ENCODE measurements around the gene BTBD10. TPM values are rescaled to one million over a fixed set of nuclear protein-coding genes. Genes with fewer than 3 reads are reported as not detected.

BTBD10 gene
- total RNA-seq, 4 donors from 2014 or later: 22.3 to 29.1 (median 25.7) TPM

DNA sequence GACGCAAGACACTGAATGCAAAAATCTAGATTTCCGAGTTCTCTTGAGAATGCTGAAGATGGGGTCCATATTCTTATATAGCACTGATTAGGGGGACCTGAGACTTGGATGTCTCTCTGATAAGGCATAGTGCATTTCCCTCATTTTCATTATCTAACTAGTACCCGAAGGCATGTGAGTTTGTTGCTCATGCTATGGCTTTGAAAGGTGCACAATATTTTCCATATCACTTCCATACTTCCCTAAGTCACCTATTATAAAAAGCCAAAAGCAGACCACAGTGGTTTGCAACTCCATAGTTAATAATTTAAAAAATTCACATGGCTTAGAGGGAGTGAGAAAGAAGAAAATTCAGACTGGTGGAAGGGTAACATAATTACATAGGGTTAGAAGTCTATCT is 1.7 kb downstream of the BTBD10 start:
- peaks cover 15% of the 10 kb centered on the region for H3K4me1 ChIP-seq
- 85% methylated on average over 3 of the region's 3 CpGs for whole genome bisulfite sequencing
- no peak for DNase-seq (ENCODE audit: low spot score in 2 of 2)
- no peak overlapping the region for H3K4me3 ChIP-seq
- no peaks in the 10 kb centered on the region for H3K9me3 ChIP-seq
- H3K27me3 ChIP-seq: no peaks in the 10 kb centered on the region
- no peak overlapping the region for H3K27ac ChIP-seq
- TF ChIP-seq, protein P1, sequence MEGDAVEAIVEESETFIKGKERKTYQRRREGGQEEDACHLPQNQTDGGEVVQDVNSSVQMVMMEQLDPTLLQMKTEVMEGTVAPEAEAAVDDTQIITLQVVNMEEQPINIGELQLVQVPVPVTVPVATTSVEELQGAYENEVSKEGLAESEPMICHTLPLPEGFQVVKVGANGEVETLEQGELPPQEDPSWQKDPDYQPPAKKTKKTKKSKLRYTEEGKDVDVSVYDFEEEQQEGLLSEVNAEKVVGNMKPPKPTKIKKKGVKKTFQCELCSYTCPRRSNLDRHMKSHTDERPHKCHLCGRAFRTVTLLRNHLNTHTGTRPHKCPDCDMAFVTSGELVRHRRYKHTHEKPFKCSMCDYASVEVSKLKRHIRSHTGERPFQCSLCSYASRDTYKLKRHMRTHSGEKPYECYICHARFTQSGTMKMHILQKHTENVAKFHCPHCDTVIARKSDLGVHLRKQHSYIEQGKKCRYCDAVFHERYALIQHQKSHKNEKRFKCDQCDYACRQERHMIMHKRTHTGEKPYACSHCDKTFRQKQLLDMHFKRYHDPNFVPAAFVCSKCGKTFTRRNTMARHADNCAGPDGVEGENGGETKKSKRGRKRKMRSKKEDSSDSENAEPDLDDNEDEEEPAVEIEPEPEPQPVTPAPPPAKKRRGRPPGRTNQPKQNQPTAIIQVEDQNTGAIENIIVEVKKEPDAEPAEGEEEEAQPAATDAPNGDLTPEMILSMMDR (IDR thresholded peaks at IDR 0.05): no peak
- TF ChIP-seq EP300 (IDR thresholded peaks at IDR 0.05): no peak
- no peak for TF ChIP-seq POLR2A (IDR thresholded peaks at IDR 0.05)
- no peak for TF ChIP-seq POLR2AphosphoS5 (IDR thresholded peaks at IDR 0.05)
- no peaks in the 10 kb centered on the region for H3K36me3 ChIP-seq

DNA sequence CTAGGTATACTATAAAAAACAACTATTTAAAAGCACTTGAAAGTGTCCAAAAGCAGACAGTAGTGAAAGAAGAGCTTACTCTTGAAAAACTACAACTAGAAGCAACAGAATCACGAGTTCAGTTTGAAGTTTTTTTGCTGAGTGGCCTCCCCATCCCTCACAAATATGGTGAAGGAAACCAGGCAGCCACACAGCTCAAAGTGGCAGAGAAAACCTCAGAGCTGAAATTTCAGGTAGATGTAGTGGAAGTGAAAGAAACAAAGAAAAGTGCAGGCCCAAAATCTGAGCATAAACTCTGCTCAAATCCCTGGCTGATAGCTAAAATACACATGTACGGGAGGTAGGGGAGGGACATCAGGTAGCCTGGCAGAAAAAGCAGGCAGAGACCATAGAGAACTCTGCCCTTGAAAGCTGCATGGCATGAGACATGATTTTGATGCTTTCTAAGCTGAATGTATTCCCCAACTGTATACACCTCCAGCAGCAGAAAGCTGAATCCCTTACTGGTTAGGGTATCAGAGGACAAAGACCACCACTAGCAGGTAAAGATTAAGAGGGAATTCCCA is 12.1 kb downstream of the BTBD10 start:
- Histone ChIP-seq H3K9me3 (no peaks in the 10 kb centered on the region), H3K4me1 (peaks cover 8% of the 10 kb centered on the region), H3K36me3 (no peaks in the 10 kb centered on the region), H3K27ac (no peak overlapping the region), H3K4me3 (no peak overlapping the region), H3K27me3 (no peaks in the 10 kb centered on the region)
- WGBS: 95% methylated on average over 2 of the region's 2 CpGs
- DNase-seq (ENCODE audit: low spot score in 2 of 2): no peak
- TF ChIP-seq POLR2AphosphoS5 (IDR thresholded peaks at IDR 0.05): no peak
- no peak for TF ChIP-seq EP300 (IDR thresholded peaks at IDR 0.05)
- no peak for TF ChIP-seq POLR2A (IDR thresholded peaks at IDR 0.05)
- TF ChIP-seq, protein P1 (IDR thresholded peaks at IDR 0.05): no peak

DNA sequence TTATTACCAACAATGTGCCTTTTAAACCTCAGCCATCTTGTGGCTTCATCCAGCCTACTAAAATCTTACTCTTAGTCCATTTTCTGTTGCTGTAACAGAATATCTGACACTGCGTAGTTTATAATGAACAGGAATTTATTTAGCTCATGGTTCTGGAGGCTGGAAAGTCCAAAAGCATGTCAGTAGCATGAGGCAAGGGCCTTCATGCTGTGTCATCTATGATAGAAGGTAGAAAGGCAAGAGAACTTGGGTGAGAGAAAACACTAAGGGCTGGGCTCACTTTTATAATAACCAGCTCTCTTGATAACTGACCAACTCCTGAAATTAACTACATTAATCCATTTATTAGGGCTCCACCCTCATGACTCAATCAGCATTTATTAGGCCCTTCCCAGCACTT is 13.5 kb downstream of the BTBD10 start:
- TF ChIP-seq POLR2AphosphoS5 (IDR thresholded peaks at IDR 0.05) (no peak), POLR2A (IDR thresholded peaks at IDR 0.05) (no peak), EP300 (IDR thresholded peaks at IDR 0.05) (no peak)
- TF ChIP-seq, protein P1 (IDR thresholded peaks at IDR 0.05): no peak
- Histone ChIP-seq H3K9me3 (no peaks in the 10 kb centered on the region), H3K4me1 (peaks cover 8% of the 10 kb centered on the region), H3K27me3 (no peaks in the 10 kb centered on the region), H3K27ac (no peak overlapping the region), H3K4me3 (no peak overlapping the region), H3K36me3 (no peaks in the 10 kb centered on the region)
- WGBS: 77% methylated on average over 1 of the region's 1 CpG
- DNase-seq (ENCODE audit: low spot score in 2 of 2): no peak

DNA sequence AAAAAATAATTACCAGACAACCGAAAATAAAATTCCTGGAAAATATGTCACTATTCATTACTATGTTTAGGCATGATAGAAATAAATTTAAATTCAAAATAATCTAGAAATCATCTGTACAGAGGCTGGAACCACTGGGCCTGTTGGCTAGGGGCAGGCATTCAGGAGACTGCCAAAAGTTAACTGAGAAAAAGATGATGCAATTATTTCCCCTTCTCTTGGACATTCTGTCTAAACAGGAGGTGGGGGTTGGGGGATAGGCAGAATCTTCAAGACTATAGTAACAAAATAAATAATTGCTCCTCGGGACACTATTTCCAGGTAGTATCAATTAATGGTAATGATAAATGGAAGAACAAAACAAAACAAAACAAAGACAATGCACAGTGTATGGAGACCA is 14.1 kb downstream of the BTBD10 start:
- no peak overlapping the region for H3K27ac ChIP-seq
- no peaks in the 10 kb centered on the region for H3K9me3 ChIP-seq
- TF ChIP-seq, protein P1 (IDR thresholded peaks at IDR 0.05): no peak
- no peak for DNase-seq (ENCODE audit: low spot score in 2 of 2)
- peaks cover 8% of the 10 kb centered on the region for H3K4me1 ChIP-seq
- no peaks in the 10 kb centered on the region for H3K27me3 ChIP-seq
- 44% methylated on average over 2 of the region's 2 CpGs for WGBS
- no peaks in the 10 kb centered on the region for H3K36me3 ChIP-seq
- no peak overlapping the region for H3K4me3 ChIP-seq

DNA sequence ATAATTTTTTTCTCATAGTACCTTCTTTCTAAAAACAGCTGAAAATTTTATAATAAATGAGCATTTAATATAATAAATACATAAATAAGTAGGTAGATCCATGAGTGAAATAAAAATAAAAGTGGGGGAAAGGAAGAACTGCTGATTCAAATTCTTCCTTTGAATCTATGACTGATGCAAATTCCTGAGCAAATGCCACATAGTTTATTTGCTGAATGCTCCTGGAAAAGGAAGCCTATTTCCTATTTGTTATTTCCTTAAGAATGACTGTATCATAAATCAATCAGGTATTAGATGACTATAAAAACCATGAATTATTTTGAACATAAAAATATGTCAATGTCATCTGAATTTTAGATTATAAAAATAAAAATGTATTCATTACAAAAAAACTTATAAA is 16.6 kb downstream of the BTBD10 start:
- H3K9me3 ChIP-seq: no peaks in the 10 kb centered on the region
- no peak for TF ChIP-seq POLR2A (IDR thresholded peaks at IDR 0.05)
- no peak for TF ChIP-seq EP300 (IDR thresholded peaks at IDR 0.05)
- no peak for TF ChIP-seq POLR2AphosphoS5 (IDR thresholded peaks at IDR 0.05)
- TF ChIP-seq, protein P1 (IDR thresholded peaks at IDR 0.05): no peak
- H3K27me3 ChIP-seq: no peaks in the 10 kb centered on the region
- H3K27ac ChIP-seq: no peak overlapping the region
- H3K4me1 ChIP-seq: peaks cover 8% of the 10 kb centered on the region
- H3K36me3 ChIP-seq: no peaks in the 10 kb centered on the region
- no peak for DNase-seq (ENCODE audit: low spot score in 2 of 2)
- H3K4me3 ChIP-seq: no peak overlapping the region

Data from suprapubic skin (tissue), 4 donors.